Muscle layer of colon (tissue), 2 donors: ENCODE measurements around the gene TTC38.
"Not testable (repeated sequence)": the region's sequence is repeated elsewhere in the genome, so short reads cannot be mapped to it uniquely, and the experiment has no call there.

Source experiments
- H3K27ac ChIP-seq: one replicate; pipeline ENCODE4 v1.7.0; 2013; ENCODE audit warnings: low read depth, mild to moderate bottlenecking, low read length, moderate library complexity
- H3K27me3 ChIP-seq, 2 donors: one replicate each; pipeline ENCODE4 v1.7.0; 2013; ENCODE audit warnings: low read length in 2 of 2, mild to moderate bottlenecking in 2 of 2; ENCODE audit not compliant: insufficient read depth in 2 of 2, control insufficient read depth in 1 of 2
- H3K36me3 ChIP-seq: one replicate; pipeline ENCODE4 v1.7.0; 2013; ENCODE audit warnings: mild to moderate bottlenecking, low read length; ENCODE audit not compliant: insufficient read depth
- H3K4me1 ChIP-seq: one replicate; pipeline ENCODE4 v1.7.0; 2013; ENCODE audit warnings: mild to moderate bottlenecking, low read length; ENCODE audit not compliant: insufficient read depth
- H3K4me3 ChIP-seq, 2 donors: one replicate each; pipeline ENCODE4 v1.7.0; 2013; ENCODE audit warnings: low read length in 2 of 2, low read depth in 1 of 2, mild to moderate bottlenecking in 1 of 2, moderate library complexity in 1 of 2
- H3K9ac ChIP-seq: one replicate; pipeline ENCODE4 v1.7.0; 2013; ENCODE audit warnings: low read length
- H3K9me3 ChIP-seq: one replicate; pipeline ENCODE4 v1.7.0; 2013; ENCODE audit warnings: mild to moderate bottlenecking, low read length
- donor health status: abdominal sarcoma.
- donor health status: Adenocarcinoma of cecum.

The TTC38 gene

DNA sequence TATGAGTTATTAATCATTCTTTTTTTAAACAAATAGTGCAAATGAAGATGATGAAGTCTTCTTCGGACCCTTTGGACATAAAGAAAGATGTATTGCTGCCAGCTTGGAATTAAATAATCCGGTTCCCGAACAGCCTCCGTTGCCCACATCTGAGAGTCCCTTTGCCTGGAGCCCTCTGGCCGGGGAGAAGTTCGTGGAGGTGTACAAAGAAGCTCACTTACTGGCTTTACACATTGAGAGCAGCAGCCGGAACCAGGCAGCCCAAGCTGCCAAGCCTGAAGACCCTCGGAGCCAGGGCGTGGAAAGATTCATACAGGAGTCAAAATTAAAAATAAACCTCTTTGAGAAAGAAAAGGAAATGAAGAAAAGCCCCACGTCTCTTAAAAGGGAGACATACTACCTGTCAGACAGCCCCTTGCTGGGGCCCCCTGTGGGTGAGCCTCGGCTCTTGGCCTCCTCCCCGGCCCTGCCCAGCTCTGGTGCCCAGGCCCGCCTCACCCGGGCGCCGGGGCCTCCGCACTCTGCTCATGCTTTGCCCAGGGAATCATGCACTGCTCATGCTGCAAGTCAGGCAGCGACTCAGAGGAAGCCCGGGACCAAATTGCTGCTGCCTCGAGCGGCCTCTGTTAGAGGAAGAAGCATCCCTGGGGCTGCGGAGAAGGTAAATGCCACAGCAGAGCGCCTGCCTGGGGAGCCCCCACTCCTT is 40.6 kb downstream of the TTC38 start:
- no peak overlapping the region for H3K4me3 ChIP-seq
- no peaks in the 10 kb centered on the region for H3K27me3 ChIP-seq
- no peaks in the 10 kb centered on the region for H3K9me3 ChIP-seq
- no peaks in the 10 kb centered on the region for H3K36me3 ChIP-seq
- H3K4me1 ChIP-seq, result no peaks in the 10 kb centered on the region
- no peak overlapping the region for H3K9ac ChIP-seq
- H3K27ac ChIP-seq, result no peak overlapping the region

DNA sequence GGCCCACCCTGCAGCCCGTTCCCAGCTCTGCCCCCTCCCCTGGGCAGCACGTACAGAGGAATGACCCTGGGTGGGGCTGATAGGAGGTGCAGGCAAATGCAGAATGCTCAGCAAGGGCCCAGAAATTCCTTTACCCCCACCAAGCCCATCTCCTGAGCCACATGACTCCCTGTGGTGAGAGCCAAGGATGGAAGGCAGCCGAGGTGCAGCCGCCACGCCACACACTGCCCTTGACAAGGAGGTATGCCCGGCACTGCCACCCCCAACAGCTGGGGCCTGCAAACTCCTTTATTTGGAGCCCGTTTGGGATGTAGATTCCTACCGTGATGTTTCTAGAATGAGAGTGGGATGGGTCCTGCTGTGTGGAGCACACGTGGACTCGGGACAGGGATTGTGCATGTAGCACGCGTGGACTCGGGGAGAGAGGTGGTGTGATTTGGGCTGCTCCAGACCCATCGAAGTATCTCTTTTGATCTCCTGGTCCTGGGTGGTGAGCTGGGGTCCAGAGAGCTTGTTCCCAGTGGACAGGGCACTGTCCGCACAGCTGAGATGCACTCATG is 41.8 kb downstream of the TTC38 start:
- Histone ChIP-seq H3K4me1 (no peaks in the 10 kb centered on the region), H3K9me3 (no peaks in the 10 kb centered on the region), H3K9ac (no peak overlapping the region), H3K4me3 (no peak overlapping the region), H3K36me3 (no peaks in the 10 kb centered on the region), H3K27ac (no peak overlapping the region), H3K27me3 (no peaks in the 10 kb centered on the region)

DNA sequence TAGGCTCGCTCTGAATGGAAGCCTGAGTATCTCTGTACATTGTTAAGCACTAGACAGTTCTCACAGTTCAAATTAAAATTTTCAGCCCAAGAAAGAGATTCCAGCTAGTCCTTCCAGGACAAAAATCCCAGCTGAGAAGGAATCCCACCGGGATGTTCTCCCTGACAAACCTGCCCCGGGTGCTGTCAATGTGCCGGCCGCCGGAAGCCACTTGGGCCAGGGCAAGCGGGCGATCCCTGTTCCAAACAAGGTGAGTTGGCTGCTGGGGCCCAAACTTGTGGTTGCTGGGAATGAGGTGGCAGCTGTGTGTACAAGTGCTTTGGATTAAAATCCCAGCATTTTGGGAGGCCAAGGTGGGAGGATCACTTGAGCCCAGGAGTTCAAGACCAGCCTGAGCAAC is 44.2 kb downstream of the TTC38 start:
- Histone ChIP-seq H3K9me3 (no peaks in the 10 kb centered on the region), H3K4me1 (no peaks in the 10 kb centered on the region), H3K9ac (no peak overlapping the region), H3K27ac (no peak overlapping the region), H3K36me3 (no peaks in the 10 kb centered on the region), H3K27me3 (no peaks in the 10 kb centered on the region), H3K4me3 (no peak overlapping the region)

DNA sequence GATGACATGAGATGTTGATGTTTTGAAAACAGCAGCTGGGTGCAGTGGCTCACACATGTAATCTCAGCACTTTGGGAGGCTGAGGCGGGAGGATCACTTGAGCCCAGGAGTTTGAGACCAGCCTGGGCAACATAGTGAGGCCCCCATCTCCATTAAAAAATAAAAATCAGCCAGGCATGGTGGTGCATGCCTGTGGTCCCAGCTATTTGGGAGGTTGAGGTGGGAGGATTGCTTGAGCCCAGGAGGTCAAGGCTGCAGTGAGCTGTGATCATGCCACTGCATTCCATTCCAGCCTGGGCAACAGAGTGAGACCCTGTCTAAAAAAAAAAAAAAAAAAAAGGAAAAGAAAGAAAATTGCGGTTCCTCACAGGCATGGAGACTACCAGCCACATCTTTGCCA is 45.0 kb downstream of the TTC38 start:
- H3K4me1 ChIP-seq, H3K9ac ChIP-seq, H3K27ac ChIP-seq, H3K9me3 ChIP-seq, H3K36me3 ChIP-seq, H3K27me3 ChIP-seq, H3K4me3 ChIP-seq: not testable (repeated sequence)

DNA sequence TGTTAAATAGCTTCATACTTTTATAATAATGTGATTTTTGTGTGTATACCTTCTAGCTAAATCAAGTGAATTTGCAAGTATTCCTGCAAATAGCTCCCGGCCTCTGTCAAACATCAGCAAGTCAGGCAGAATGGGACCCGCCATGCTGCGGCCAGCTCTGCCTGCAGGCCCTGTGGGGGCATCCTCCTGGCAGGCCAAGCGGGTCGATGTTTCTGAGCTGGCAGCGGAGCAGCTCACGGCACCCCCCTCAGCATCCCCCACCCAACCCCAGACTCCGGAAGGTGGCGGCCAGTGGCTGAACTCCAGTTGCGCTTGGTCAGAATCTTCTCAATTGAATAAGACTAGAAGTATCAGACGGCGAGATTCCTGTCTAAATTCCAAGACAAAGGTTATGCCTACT is 48.2 kb downstream of the TTC38 start:
- Histone ChIP-seq H3K4me1 (no peaks in the 10 kb centered on the region), H3K36me3 (no peaks in the 10 kb centered on the region), H3K9me3 (no peaks in the 10 kb centered on the region), H3K9ac (no peak overlapping the region), H3K27ac (no peak overlapping the region), H3K4me3 (no peak overlapping the region), H3K27me3 (no peaks in the 10 kb centered on the region)

DNA sequence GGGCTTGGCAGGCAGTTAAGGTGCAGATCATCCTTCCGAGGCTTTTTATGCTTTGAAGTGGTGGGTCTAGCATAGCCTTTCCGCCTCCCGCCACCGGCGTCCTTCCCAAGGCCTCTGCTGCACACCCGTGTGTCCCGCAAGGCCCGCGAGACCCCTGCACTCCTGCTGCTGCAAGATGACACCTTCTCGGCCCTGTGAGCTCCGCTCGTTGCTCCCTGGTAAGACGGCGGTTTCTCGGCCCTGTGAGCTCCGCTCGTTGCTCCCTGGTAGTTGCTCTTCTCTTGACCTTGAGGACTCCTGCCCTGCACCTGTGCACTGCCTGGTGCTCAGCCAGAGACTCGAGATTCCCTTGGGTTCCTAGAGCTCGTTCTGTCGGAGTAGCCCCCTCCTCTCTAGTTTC is 49.8 kb downstream of the TTC38 start:
- H3K9ac ChIP-seq, result no peak overlapping the region

DNA sequence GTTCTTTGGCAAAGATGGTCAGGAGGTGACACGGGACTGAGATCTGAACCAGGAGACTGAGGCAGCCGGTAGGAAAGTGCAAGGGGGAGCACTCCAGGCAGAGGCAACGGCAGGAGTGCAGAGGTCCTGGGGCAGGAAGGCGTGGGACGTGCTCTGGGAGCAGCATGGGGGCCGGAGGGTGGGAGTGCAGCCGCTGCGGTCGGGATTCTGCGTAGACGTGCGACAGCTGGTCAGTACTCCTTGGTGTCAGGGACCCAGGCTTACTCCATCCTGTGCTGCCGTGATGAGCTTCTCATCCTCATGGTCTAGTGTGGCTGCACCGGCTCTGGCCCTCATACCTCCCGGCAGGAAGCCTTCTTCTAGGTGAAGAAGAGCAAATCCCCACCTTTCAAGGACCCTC is 50.8 kb downstream of the TTC38 start:
- Histone ChIP-seq H3K4me1 (no peaks in the 10 kb centered on the region), H3K27me3 (no peaks in the 10 kb centered on the region), H3K27ac (no peak overlapping the region), H3K36me3 (no peaks in the 10 kb centered on the region), H3K9ac (no peak overlapping the region), H3K9me3 (no peaks in the 10 kb centered on the region), H3K4me3 (no peak overlapping the region)

More for the DNA sequence above, 49.8 kb downstream of the TTC38 start:
- Histone ChIP-seq H3K27ac (no peak overlapping the region), H3K36me3 (no peaks in the 10 kb centered on the region), H3K9me3 (no peaks in the 10 kb centered on the region), H3K4me1 (no peaks in the 10 kb centered on the region), H3K27me3 (no peaks in the 10 kb centered on the region), H3K4me3 (no peak overlapping the region)

DNA sequence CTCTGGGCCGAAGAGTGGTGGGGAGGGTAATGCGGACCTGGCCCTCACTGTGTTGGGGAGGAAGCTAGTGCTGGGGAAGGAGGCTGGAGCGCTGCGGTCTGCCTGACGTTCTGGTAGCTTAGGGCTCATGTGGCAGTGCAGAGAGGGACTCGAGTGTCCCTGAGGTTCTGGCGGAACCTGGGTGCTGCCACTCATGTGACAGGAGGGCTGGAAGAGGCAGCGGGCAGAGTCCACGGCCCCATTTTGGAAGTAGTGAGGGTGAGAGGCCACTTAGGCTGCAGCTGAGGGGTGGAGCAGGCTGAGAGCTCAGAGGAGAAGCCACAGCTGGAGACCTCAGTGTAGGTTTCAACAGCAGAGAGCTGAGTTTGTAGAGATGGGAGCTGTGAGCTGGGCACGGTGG is 51.5 kb downstream of the TTC38 start:
- no peak overlapping the region for H3K27ac ChIP-seq
- H3K4me3 ChIP-seq, result no peak overlapping the region
- H3K9ac ChIP-seq, result no peak overlapping the region
- no peaks in the 10 kb centered on the region for H3K4me1 ChIP-seq
- no peaks in the 10 kb centered on the region for H3K27me3 ChIP-seq
- H3K9me3 ChIP-seq, result no peaks in the 10 kb centered on the region
- H3K36me3 ChIP-seq, result no peaks in the 10 kb centered on the region

DNA sequence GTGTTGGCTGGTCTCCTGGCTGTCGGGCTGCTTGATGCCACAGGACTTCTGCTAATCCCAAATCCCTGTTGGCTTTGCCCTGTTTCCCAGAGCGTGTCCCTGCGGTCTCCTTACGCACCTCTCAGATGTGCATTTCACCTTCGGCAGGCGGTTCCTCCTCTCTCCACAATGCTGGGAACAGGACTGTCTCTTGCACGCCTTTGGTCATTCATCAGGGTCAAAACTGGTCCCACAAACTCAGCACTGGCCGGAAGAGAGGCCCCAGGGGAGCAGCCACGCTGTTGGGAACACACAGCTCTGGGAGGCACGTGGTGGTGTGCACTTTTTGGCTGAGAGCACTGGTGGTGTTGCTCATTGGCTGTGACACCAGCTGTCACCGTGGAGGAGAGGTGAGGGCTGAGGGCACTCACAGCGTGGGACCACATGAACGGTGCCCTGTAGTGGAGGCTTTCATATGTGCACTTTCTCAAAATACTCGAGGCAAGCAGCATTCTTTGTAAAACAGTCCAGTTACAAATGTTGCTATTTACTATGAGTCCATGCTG is 52.4 kb downstream of the TTC38 start:
- Histone ChIP-seq H3K4me3 (no peak overlapping the region), H3K9me3 (no peaks in the 10 kb centered on the region), H3K27me3 (no peaks in the 10 kb centered on the region), H3K27ac (no peak overlapping the region), H3K9ac (no peak overlapping the region), H3K36me3 (no peaks in the 10 kb centered on the region), H3K4me1 (no peaks in the 10 kb centered on the region)

DNA sequence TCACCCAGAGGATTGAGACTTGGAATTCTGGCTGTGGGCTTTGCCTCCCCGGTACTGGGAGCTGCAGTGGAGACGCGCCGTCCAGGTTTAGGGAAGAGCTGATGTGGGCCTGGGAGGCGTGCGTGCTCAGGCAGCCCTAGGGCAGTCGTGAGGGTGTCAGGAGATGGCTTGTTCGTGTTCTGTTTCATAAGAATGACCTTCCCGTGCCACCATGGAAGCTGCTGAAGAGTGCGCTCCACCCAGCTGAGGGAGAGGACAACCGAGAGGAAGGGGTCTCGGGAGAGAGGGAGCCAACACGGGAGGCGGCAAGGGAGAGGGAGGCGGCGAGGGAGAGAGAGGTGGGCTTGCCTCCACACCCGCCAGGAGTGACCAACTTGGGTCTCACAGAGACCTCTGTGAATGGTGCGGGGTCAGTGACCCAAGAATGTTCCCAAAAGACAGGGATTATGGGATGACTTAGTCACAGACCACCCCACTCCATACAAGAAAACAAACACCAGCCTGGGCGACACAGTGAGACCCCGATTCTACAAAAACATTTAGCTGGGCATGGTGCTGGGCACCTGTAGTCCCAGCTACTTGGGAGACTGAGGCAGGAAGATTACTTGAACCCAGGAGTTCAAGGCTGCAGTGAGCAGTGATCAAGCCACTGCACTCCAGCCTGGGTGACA is 53.0 kb downstream of the TTC38 start:
- Histone ChIP-seq H3K27ac (no peak overlapping the region), H3K9me3 (no peaks in the 10 kb centered on the region), H3K36me3 (no peaks in the 10 kb centered on the region)

DNA sequence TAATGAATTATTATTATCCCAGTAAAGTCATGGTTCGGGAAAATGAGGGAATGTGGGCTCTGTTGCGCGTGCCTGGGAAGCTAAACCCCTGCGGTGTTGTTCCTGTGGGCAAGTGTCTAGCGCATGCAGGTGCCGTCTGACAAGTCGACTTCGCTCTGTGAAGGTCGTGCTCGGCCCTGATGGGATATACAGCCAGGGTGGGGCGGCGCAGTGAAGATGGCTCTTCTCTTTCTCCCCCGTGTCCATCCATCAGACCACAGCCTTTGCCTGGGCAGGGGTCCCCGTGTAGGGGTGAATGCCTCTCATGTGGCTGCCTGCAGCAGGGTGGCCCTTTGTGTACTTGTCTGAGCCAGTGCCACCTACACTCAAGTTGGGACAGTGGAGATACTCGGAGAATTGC is 54.9 kb downstream of the TTC38 start:
- Histone ChIP-seq H3K4me3 (no peak overlapping the region), H3K9ac (no peak overlapping the region), H3K27ac (no peak overlapping the region), H3K4me1 (no peaks in the 10 kb centered on the region), H3K36me3 (no peaks in the 10 kb centered on the region), H3K27me3 (no peaks in the 10 kb centered on the region), H3K9me3 (no peaks in the 10 kb centered on the region)

More for the DNA sequence above, 53.0 kb downstream of the TTC38 start:
- Histone ChIP-seq H3K9ac (no peak overlapping the region), H3K4me1 (no peaks in the 10 kb centered on the region), H3K27me3 (no peaks in the 10 kb centered on the region), H3K4me3 (no peak overlapping the region)
